WTC11 (cell line): ENCODE data around the gene WDR53. TPM values are rescaled to one million over a fixed set of nuclear protein-coding genes. Genes with fewer than 3 reads are reported as not detected.
A peak's percentile ranks its signal among the peaks of the same experiment; 100 is the strongest.

ENCODE experiments used
- CREM ChIP-seq: sonication (generic); formaldehyde crosslinking; IDR thresholded peaks from 2 replicates; pipeline ENCODE4 v1.8.1; 2022; ENCODE audit warnings: mild to moderate bottlenecking, missing genetic modification reagents, moderate library complexity
- ESRRA ChIP-seq: sonication (generic); formaldehyde crosslinking; IDR thresholded peaks from 2 replicates; pipeline ENCODE4 v1.8.1; 2022; ENCODE audit warnings: mild to moderate bottlenecking, missing genetic modification reagents, borderline replicate concordance
- ETV6 ChIP-seq: sonication (generic); formaldehyde crosslinking; IDR thresholded peaks from 2 replicates; pipeline ENCODE4 v1.8.1; 2022; ENCODE audit warnings: mild to moderate bottlenecking, missing genetic modification reagents
- FOXP1 ChIP-seq: sonication (generic); formaldehyde crosslinking; IDR thresholded peaks from 2 replicates; pipeline ENCODE4 v1.8.0; 2022; ENCODE audit warnings: missing genetic modification reagents, mild to moderate bottlenecking, moderate library complexity, borderline replicate concordance
- GRHL2 ChIP-seq: fragments of 250-450 bp; sonication (Bioruptor Pico); IDR thresholded peaks from 2 replicates; pipeline ENCODE4 v1.8.0; 2022; ENCODE audit warnings: mild to moderate bottlenecking, moderate library complexity; ENCODE audit not compliant: insufficient replicate concordance, severe bottlenecking
- GTF2I ChIP-seq: fragments of 250-450 bp; sonication (Bioruptor Pico); conservative IDR thresholded peaks from 2 replicates; pipeline ENCODE4 v1.4.0; 2021; ENCODE audit warnings: mild to moderate bottlenecking
- HMGA2 ChIP-seq: fragments of 250-450 bp; sonication (Bioruptor Pico); IDR thresholded peaks from 2 replicates; pipeline ENCODE4 v1.4.0; 2021; ENCODE audit warnings: mild to moderate bottlenecking, moderate library complexity
- HMGXB4 ChIP-seq: sonication (generic); formaldehyde crosslinking; IDR thresholded peaks from 2 replicates; pipeline ENCODE4 v1.8.1; 2023; ENCODE audit warnings: mild to moderate bottlenecking, moderate library complexity, missing genetic modification reagents
- IRF2 ChIP-seq: sonication (generic); formaldehyde crosslinking; IDR thresholded peaks from 2 replicates; pipeline ENCODE4 v1.8.0; 2022; ENCODE audit warnings: low read depth, missing genetic modification reagents, borderline replicate concordance
- JUN ChIP-seq: sonication (generic); formaldehyde crosslinking; IDR thresholded peaks from 2 replicates; pipeline ENCODE4 v1.8.0; 2023; ENCODE audit warnings: mild to moderate bottlenecking, missing genetic modification reagents
- MYBL2 ChIP-seq: sonication (generic); formaldehyde crosslinking; IDR thresholded peaks from 2 replicates; pipeline ENCODE4 v1.8.1; 2023; ENCODE audit warnings: mild to moderate bottlenecking, moderate library complexity, missing genetic modification reagents
- NFYB ChIP-seq: sonication (generic); formaldehyde crosslinking; conservative IDR thresholded peaks from 2 replicates; pipeline ENCODE4 v1.8.0; 2022; ENCODE audit warnings: low read depth, missing genetic modification reagents
- NR1H2 ChIP-seq: sonication (generic); formaldehyde crosslinking; IDR thresholded peaks from 2 replicates; pipeline ENCODE4 v1.9.0; 2021; ENCODE audit warnings: mild to moderate bottlenecking, moderate library complexity, missing genetic modification reagents
- NR2C2 ChIP-seq: sonication (generic); formaldehyde crosslinking; IDR thresholded peaks from 2 replicates; pipeline ENCODE4 v1.8.0; 2022; ENCODE audit warnings: mild to moderate bottlenecking, missing genetic modification reagents
- NR3C1 ChIP-seq: sonication (generic); formaldehyde crosslinking; conservative IDR thresholded peaks from 2 replicates; pipeline ENCODE4 v1.8.1; 2023; ENCODE audit warnings: low read depth, mild to moderate bottlenecking, missing genetic modification reagents
- PRDM15 ChIP-seq: sonication (generic); formaldehyde crosslinking; IDR thresholded peaks from 2 replicates; pipeline ENCODE4 v1.8.0; 2022; ENCODE audit warnings: missing genetic modification reagents
- RELA ChIP-seq: sonication (generic); formaldehyde crosslinking; IDR thresholded peaks from 2 replicates; pipeline ENCODE4 v1.8.1; 2022; ENCODE audit warnings: missing genetic modification reagents, mild to moderate bottlenecking, borderline replicate concordance
- RORB ChIP-seq: fragments of 250-450 bp; sonication (Bioruptor Pico); IDR thresholded peaks from 2 replicates; pipeline ENCODE4 v1.9.0; 2021; ENCODE audit warnings: mild to moderate bottlenecking
- SOX15 ChIP-seq: fragments of 250-450 bp; sonication (Bioruptor Pico); IDR thresholded peaks from 2 replicates; pipeline ENCODE4 v1.9.0; 2021; ENCODE audit warnings: mild to moderate bottlenecking
- TCF7 ChIP-seq: sonication (generic); formaldehyde crosslinking; IDR thresholded peaks from 2 replicates; pipeline ENCODE4 v1.8.0; 2022; ENCODE audit warnings: mild to moderate bottlenecking, low read depth, missing genetic modification reagents, moderate library complexity
- TEAD1 ChIP-seq: sonication (generic); formaldehyde crosslinking; IDR thresholded peaks from 2 replicates; pipeline ENCODE4 v1.8.0; 2022; ENCODE audit warnings: mild to moderate bottlenecking, missing genetic modification reagents
- TEAD4 ChIP-seq: sonication (generic); formaldehyde crosslinking; IDR thresholded peaks from 2 replicates; pipeline ENCODE4 v1.8.0; 2022; ENCODE audit warnings: mild to moderate bottlenecking, missing genetic modification reagents
- TP53 ChIP-seq: sonication (generic); formaldehyde crosslinking; IDR thresholded peaks from 2 replicates; pipeline ENCODE4 v1.8.1; 2023; ENCODE audit warnings: mild to moderate bottlenecking, missing genetic modification reagents
- ZNF138 ChIP-seq: sonication (generic); formaldehyde crosslinking; conservative IDR thresholded peaks from 2 replicates; pipeline ENCODE4 v1.8.1; 2022; ENCODE audit warnings: mild to moderate bottlenecking, moderate library complexity, missing genetic modification reagents
- ZNF232 ChIP-seq: sonication (generic); formaldehyde crosslinking; IDR thresholded peaks from 2 replicates; pipeline ENCODE4 v1.8.0; 2022; ENCODE audit warnings: mild to moderate bottlenecking, missing genetic modification reagents
- ZNF263 ChIP-seq: sonication (generic); formaldehyde crosslinking; IDR thresholded peaks from 2 replicates; pipeline ENCODE4 v1.8.1; 2022; ENCODE audit warnings: low read depth, mild to moderate bottlenecking, moderate library complexity, missing genetic modification reagents
- ZNF281 ChIP-seq: sonication (generic); formaldehyde crosslinking; IDR thresholded peaks from 2 replicates; pipeline ENCODE4 v1.8.0; 2023; ENCODE audit warnings: mild to moderate bottlenecking, missing genetic modification reagents
- ZNF423 ChIP-seq: fragments of 250-450 bp; sonication (Bioruptor Pico); IDR thresholded peaks from 2 replicates; pipeline ENCODE4 v2.1.2; 2022; ENCODE audit warnings: mild to moderate bottlenecking, moderate library complexity
- ZNF425 ChIP-seq: fragments of 250-450 bp; sonication (Bioruptor Pico); conservative IDR thresholded peaks from 2 replicates; pipeline ENCODE4 v1.9.0; 2021; ENCODE audit warnings: mild to moderate bottlenecking
- total RNA-seq: library from RNA; stranded (reverse); gene quantifications from 3 replicates; pipeline ENCODE4 v1.2.3, GENCODE V29; 2021

WDR53 gene
- total RNA-seq, 1 experiment from 2014 or later: 21.4 TPM

DNA sequence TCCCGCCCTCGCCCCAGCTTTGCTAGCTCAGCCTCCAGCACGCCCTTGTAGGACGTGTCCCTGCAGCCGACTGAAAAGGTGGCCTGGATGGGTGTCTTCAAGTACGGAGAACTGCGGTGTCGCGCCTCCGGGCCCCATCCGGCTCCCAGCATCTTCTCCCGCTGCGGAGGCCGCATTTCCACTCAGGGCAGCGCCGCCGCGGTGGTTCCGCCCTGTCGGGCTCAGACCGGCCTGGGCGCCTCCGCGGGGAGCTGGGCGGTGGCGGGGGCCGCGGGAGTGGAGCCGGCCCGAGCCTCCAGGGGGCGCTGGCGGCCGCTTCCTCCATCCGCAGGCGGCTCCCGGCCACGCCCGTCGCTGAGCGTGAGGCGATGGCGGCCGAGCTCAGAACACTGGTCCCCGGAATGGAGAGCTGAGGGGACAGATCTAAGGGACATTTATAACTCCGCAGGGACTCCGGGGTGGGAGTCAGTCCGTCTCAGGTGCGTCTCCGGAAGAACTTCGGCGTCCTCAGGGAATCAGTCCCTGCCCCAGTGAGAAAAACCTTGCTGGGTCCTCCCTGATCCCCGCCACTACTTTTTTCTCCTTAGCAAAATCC is 39.6 kb downstream of the WDR53 start (continued):
- TF ChIP-seq GRHL2 (CRISPR knock-in tag): no peak
- no peak for TF ChIP-seq IRF2 (CRISPR knock-in tag)
- TF ChIP-seq ZNF281 (CRISPR knock-in tag): no peak
- no peak for TF ChIP-seq TEAD4 (CRISPR knock-in tag)
- TF ChIP-seq TP53 (CRISPR knock-in tag): no peak
- TF ChIP-seq ESRRA (CRISPR knock-in tag): no peak
- TF ChIP-seq ZNF232: no peak
- no peak for TF ChIP-seq CREM
- no peak for TF ChIP-seq JUN
- TF ChIP-seq GTF2I (CRISPR knock-in tag): no peak
- peak; percentile 67; the same call in 1 of the 2 replicates for TF ChIP-seq FOXP1 (CRISPR knock-in tag)
- no peak for TF ChIP-seq PRDM15 (CRISPR knock-in tag)
- no peak for TF ChIP-seq NFYB (CRISPR knock-in tag)
- no peak for TF ChIP-seq ZNF138 (CRISPR knock-in tag)
- TF ChIP-seq NR1H2 (CRISPR knock-in tag): no peak
- no peak for TF ChIP-seq RORB
- no peak for TF ChIP-seq HMGA2 (CRISPR knock-in tag)
- peak; percentile 67; the same call in 1 of the 2 replicates for TF ChIP-seq ETV6
- TF ChIP-seq SOX15 (CRISPR knock-in tag): no peak
- no peak for TF ChIP-seq ZNF425 (CRISPR knock-in tag)
- 0 out of 2 replicates have a peak, but pooled peaks have one; percentile 33 for TF ChIP-seq RELA
- TF ChIP-seq NR3C1: no peak
- no peak for TF ChIP-seq ZNF263 (CRISPR knock-in tag)
- peak; percentile 70 for TF ChIP-seq TEAD1 (CRISPR knock-in tag)
- TF ChIP-seq HMGXB4: peak; percentile 96
- no peak for TF ChIP-seq NR2C2 (CRISPR knock-in tag)
- TF ChIP-seq TCF7: no peak
- peak; percentile 77; the same call in 1 of the 2 replicates for TF ChIP-seq ZNF423 (CRISPR knock-in tag)
- TF ChIP-seq MYBL2 (CRISPR knock-in tag): no peak
